Transverse colon (tissue), 4 donors: ENCODE measurements around the gene ZSCAN26. TPM values are rescaled to one million over a fixed set of nuclear protein-coding genes. Genes with fewer than 3 reads are reported as not detected.

ENCODE experiments used
- DNase-seq: peaks from one replicate; pipeline ENCODE4 v3.0.0-alpha.2; 2019
- H3K27ac ChIP-seq, 4 donors: fragments of 200-600 bp; sonication (generic); 2 replicates each; pipeline ENCODE4 v1.5.1; 2016 to 2018; ENCODE audit warnings: inconsistent platforms in 4 of 4
- H3K27me3 ChIP-seq: fragments of 200-600 bp; sonication (generic); 2 replicates; pipeline ENCODE4 v1.5.1; 2017; ENCODE audit warnings: inconsistent platforms
- H3K36me3 ChIP-seq, 4 donors: fragments of 200-600 bp; sonication (generic); 2 replicates each; pipeline ENCODE4 v1.5.1; 2017 to 2019; ENCODE audit warnings: inconsistent platforms in 4 of 4
- H3K4me1 ChIP-seq, 4 donors: fragments of 200-600 bp; sonication (generic); 2 replicates each; pipeline ENCODE4 v1.5.1; 2017 to 2020; ENCODE audit warnings: inconsistent platforms in 4 of 4
- H3K4me3 ChIP-seq, 4 donors: fragments of 200-600 bp; sonication (generic); 1 replicate in 1 of 4; 2 replicates in 3 of 4; pipeline versions ENCODE4 v1.5.1 to v1.6.1; 2017 to 2019; ENCODE audit warnings: inconsistent platforms in 4 of 4
- H3K9me3 ChIP-seq, 2 donors: fragments of 200-600 bp; sonication (generic); 2 replicates each; pipeline ENCODE4 v1.5.1; 2017 to 2019; ENCODE audit warnings: inconsistent platforms in 2 of 2
- CTCF ChIP-seq, 5 experiments: fragments of 200-600 bp in 3 of 5; fragments of 450-650 bp in 2 of 5; sonication (generic) in 3 of 5; IDR thresholded peaks; 1 replicate in 2 of 5; 2 replicates in 3 of 5; pipeline ENCODE4 v1.5.1; 2016 to 2017; ENCODE audit warnings: antibody characterized with exemption in 5 of 5, inconsistent platforms in 3 of 5, mild to moderate bottlenecking in 2 of 5, moderate library complexity in 1 of 5
- EP300 ChIP-seq: sonication (generic); formaldehyde crosslinking; IDR thresholded peaks from one replicate; pipeline ENCODE4 v1.6.1; 2017; ENCODE audit warnings: antibody characterized with exemption, low read depth
- WGBS, 2 donors: methylation state at CpG; one replicate each; pipeline ENCODE4 v1.1.5; 2018; ENCODE audit warnings: low coverage in 1 of 2; 5-methylcytosine and 5-hydroxymethylcytosine counted together
- in situ Hi-C, 4 donors: fragments of 200-750 bp; cut with MboI; loops; one replicate each; pipeline versions ENCODE4 v1.15.0 to v1.15.1; 2017; ENCODE audit warnings: low sequenced_read_pairs in 3 of 4, low pct_ligation_motif_present in 1 of 4, low pct_unique_long_range_greater_than_20kb in 1 of 4
- intact Hi-C: fragments of 100-400 bp; cut with DNase I; formaldehyde crosslinking; loops from one replicate; pipeline ENCODE4 v1.15.1; 2023; ENCODE audit warnings: low total_unique reads
- small RNA-seq, 4 donors: library from RNA; depleted of rRNA; stranded (forward); fragments of <200 nt; gene quantifications; one replicate each; pipeline ENCODE3, GENCODE V24; 2016
- total RNA-seq, 4 donors: library from RNA; depleted of rRNA; stranded (reverse); fragments of >200 nt; gene quantifications; one replicate each; pipeline ENCODE4 v1.1.0, GENCODE V29; 2016

The ZSCAN26 gene
- total RNA-seq, 4 donors from 2014 or later, result 13.9 to 19.4 (median 17.6) TPM

- no peaks in the 10 kb centered on the region for H3K27me3 ChIP-seq
- intact Hi-C loops, result no loop called here
- in situ Hi-C loops, result loop anchor here in 1 of 4 donors (25.0 kb wide), 1 partner anchor 1164 kb away; no protein-coding TSS in a partner anchor
- TF ChIP-seq EP300 (no peak), CTCF (IDR thresholded peaks at IDR 0.05) (no peak)
- WGBS, 2 donors, result 93 to 94% methylated on average over 7 of the region's 7 CpGs
- peaks cover 4 to 24% (median 20%) of the 10 kb centered on the region in 4 donors for H3K36me3 ChIP-seq
- no peak overlapping the region for H3K4me3 ChIP-seq
- no peaks in the 10 kb centered on the region for H3K4me1 ChIP-seq
- peaks cover 29 to 30% of the 10 kb centered on the region in 2 donors for H3K9me3 ChIP-seq
- DNase-seq, result no peak
- no peak overlapping the region for H3K27ac ChIP-seq
Observed at GRCh38 chr6:28326371-28326948, 59.5 kb downstream of the ZSCAN26 start.

Small RNA genes within 50 kb of the gene (small RNA-seq; reads per million reads assigned to genes)
- gene AL021997.1 (0 reads per million in 4 donors), gene AL021997.2 (0 reads per million in 4 donors)

Other genes starting within 250 kb of the ZSCAN26 start
- 10 to 100 TPM in 1 of 4 donors, 1 to 10 TPM in 3; 1.1 to 20.1 (median 3.8) TPM for gene ZNF165, start 186.6 kb upstream of the ZSCAN26 start, total RNA-seq
- 10 to 100 TPM in 1 of 4 donors, 1 to 10 TPM in 2, not detected in 1; 7.5 to 19.5 (median 9.5) TPM for gene ZSCAN16, start 142.5 kb upstream of the ZSCAN26 start, total RNA-seq
- 10 to 100 TPM; 12.3 to 37.0 (median 15.5) TPM for gene ZKSCAN8, start 125.3 kb upstream of the ZSCAN26 start, total RNA-seq
- gene ZSCAN9, start 41.9 kb upstream of the ZSCAN26 start, total RNA-seq, result 10 to 100 TPM; 12.6 to 26.1 (median 16.7) TPM
- 1 to 10 TPM in 3 of 4 donors, under 1 TPM in 1; 0.60 to 9.0 (median 4.9) TPM for gene ZKSCAN4, start 14.9 kb upstream of the ZSCAN26 start, total RNA-seq
- 1 to 10 TPM in 1 of 4 donors, under 1 TPM in 2, not detected in 1; 0.55 to 7.9 (median 0.64) TPM for gene NKAPL, start 7.8 kb upstream of the ZSCAN26 start, total RNA-seq
- 1 to 10 TPM in 3 of 4 donors, under 1 TPM in 1; 0.75 to 3.2 (median 2.3) TPM for gene PGBD1, start 14.4 kb downstream of the ZSCAN26 start, total RNA-seq
- 10 to 100 TPM in 3 of 4 donors, 1 to 10 TPM in 1; 9.0 to 28.3 (median 17.0) TPM for gene ZSCAN31, start 69.0 kb downstream of the ZSCAN26 start, total RNA-seq
- 1 to 10 TPM; 1.4 to 5.2 (median 4.3) TPM for gene ZKSCAN3, start 82.8 kb downstream of the ZSCAN26 start, total RNA-seq
- 1 to 10 TPM; 1.2 to 6.2 (median 3.5) TPM for gene ZSCAN12, start 132.6 kb downstream of the ZSCAN26 start, total RNA-seq
- 10 to 100 TPM in 1 of 4 donors, 1 to 10 TPM in 1, under 1 TPM in 1, not detected in 1; 0.55 to 17.1 (median 2.5) TPM for gene ZSCAN23, start 176.3 kb downstream of the ZSCAN26 start, total RNA-seq
- not detected for gene GPX6, start 248.7 kb downstream of the ZSCAN26 start, total RNA-seq